GM21367 (cell line): ENCODE data around the gene IRF8.
"Not testable (repeated sequence)": the region's sequence is repeated elsewhere in the genome, so short reads cannot be mapped to it uniquely, and the experiment has no call there.

Source experiments
- ATAC-seq: cut with Tn5 transposase; IDR thresholded peaks from one replicate; pipeline ENCODE4 v1.9.1; 2021; ENCODE audit not compliant: unreplicated experiment

IRF8 gene

GRCh38 chr16:85898521-85899442 lies at the start of gene IRF8:
Gene IRF8, plus strand, starts transcription at chr16:85899162. Its CDS starts 3,854 bp downstream, at chr16:85903016.
- ATAC-seq, result peak; percentile 35

DNA sequence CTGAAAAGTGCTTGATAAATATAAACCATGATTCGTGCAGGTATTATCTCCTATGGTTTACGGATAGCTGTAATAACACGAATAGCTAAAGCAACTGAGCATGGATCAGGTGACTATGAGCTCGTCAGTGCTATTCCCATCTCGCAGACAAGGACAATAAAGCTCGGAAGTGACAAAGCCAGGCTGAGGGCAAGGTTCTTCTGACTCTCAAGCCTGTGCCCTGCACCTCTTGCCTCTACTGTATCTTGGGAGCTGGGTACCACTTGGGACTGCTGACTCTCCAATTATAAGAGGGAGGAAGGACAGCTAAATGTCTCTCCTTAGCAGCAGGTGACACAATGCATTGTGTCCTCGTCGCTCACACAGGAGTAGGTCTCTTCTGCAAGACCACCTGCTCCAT lies 49.6 kb upstream of the IRF8 start:
- ATAC-seq, result no peak

DNA sequence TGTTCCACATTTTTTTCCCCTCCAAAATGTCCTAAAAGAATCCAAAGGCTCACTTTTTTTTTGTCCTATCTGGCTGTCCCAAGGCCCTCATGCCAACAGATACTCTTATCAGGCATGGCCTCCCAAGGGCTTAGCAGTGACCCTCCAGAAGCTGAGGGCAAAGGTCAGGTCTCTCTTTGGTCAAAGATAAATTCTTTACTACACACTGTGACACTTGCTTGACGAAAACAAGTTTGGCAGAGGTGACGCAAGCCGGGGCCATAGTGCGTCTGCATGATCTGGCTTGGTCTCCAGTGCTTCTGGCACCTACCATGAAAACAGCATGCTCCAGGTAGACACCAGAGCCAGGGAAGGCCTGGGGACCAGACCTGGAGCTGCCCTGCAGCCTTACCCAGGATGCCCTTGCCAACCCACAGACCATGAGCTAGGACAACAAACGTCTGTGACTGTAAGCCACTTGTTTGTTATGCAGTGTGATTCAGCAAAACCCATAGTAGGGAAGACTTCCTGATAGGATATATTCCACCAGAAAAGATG lies 48.5 kb upstream of the IRF8 start:
- ATAC-seq, result no peak

DNA sequence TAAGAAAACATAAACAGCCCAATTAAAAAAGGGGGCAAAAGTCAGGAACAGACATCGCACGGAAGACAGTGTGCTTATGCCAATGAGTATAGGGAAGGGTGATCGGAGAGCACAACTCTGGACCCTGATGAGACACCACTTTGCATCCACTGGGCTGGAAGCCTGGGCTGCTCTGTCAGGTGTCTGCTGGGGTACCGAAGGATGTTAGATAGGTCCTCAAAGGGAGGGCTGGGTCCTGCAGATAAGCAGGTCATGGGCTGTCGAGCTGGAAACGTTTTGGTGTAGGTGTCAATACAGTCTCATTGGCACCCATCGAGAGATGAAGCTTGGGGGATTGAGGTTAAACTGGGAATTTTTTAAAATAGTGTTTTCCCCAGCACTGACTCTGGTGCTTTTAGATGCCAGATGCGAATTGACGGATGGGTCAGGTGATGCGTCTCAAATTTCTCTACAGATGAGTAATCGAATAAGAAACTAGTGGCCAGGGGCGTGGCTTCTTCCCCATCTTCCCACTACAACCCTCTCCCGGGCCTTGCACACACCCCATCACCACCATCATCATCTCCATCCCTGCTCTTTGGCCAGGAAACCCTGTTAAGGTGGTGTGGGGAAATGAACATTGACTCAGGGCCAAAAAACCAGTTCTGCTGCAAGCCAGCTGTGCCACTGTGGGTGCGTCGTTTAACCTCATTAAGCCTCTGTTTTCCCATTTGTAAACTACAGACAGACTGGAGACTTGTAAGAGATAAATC lies 47.8 kb upstream of the IRF8 start:
- ATAC-seq, result no peak

- ATAC-seq, result no peak
Observed at GRCh38 chr16:85853547-85854545, 45.1 kb upstream of the IRF8 start.

DNA sequence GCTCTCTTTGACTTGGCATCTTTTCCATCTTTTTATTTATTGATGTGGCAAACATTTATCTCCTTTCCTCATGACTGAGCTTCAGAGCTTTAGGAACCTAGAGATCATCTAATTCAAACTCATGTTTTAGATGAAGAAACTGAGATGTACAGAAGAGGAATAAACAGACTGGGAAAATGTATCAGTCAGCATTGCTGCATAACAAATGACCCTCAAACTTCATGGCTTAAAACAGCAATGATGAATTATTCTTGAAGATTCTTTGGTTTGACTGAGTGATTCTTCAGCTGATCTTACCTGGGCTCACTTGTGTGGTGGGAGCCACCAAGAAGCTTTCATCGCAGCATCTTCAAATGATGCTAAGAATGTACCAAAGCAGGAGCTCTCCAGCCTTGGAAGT lies 44.0 kb upstream of the IRF8 start:
- ATAC-seq, result no peak

GRCh38 chr16:85856079-85856478 lies 42.9 kb upstream of the IRF8 start:
- ATAC-seq, result no peak

DNA sequence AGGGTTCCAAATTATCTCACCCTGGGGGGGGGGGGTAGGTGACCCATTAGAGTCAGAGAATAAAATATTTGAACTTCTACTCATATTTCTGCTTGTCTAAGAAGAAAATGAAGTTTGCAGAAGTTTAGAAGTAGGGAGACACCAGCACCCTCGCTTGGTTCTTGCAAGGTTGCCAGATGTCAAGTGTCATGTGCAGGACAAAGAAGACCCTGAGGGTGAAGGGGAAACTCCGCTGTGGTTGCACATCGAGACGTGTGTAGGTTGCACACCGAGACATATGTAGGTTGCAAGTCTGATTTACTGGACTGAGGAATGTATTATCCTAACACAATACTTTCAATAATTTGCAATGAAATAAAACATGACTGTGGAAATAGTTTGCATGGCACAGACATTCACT lies 42.4 kb upstream of the IRF8 start:
- no peak for ATAC-seq

DNA sequence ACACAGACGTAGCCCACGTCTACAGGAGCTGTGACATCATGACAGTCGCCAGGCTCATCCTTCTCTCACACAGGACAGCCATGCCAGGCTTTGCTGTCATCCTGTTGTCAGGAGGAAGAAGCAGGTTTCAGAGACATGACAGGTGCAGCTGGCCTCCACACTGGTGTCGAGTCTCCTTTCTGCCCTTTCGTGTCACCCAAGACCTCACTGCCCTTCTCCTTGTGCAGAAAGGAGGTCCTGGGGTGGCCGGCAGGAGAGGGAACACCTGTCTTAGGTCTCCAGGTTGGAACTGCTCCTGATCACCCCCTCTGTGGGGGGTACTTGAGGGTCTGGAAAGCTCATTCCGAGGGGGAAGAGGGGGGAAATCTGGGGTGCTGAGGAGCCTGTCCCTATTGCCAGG lies 41.6 kb upstream of the IRF8 start:
- no peak for ATAC-seq

DNA sequence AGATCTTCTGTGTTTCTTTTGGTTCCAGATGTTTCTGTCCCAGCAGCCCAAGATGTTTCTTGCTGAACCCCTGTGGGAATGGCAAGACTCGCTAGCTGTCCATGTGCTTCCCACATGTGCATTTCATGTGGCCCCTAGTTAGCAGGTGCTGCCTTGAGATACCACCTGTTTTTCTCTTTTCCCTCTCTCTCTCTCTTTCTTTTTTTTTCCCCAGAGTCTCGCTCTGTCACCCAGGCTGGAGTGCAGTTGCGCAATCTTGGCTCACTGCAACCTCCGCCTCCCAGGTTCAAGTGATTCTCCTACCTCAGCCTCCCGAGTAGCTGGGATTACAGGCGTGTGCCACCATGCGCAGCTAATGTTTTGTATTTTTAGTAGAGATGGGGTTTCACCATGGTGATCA lies 40.4 kb upstream of the IRF8 start:
- ATAC-seq, result not testable (repeated sequence)

GRCh38 chr16:85858984-85859817 lies 39.8 kb upstream of the IRF8 start:
- no peak for ATAC-seq

DNA sequence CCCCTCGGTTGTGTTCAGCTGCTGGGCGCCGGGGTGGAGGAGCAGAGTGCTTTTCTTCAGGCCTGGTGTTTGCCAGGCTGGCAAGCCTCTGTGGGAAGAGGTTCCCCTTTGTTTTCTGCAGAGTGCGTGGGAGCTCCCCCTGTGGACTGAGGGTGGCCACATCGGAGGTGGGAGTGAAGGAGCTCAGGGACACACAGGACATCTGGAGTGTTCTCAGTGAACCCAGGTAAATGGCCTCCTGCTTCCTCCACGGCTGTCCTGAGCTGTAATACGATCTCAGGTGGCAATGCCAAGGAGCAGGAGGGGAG lies 39.2 kb upstream of the IRF8 start:
- no peak for ATAC-seq

- no peak for ATAC-seq
Observed at GRCh38 chr16:85860413-85861094, 38.4 kb upstream of the IRF8 start.

DNA sequence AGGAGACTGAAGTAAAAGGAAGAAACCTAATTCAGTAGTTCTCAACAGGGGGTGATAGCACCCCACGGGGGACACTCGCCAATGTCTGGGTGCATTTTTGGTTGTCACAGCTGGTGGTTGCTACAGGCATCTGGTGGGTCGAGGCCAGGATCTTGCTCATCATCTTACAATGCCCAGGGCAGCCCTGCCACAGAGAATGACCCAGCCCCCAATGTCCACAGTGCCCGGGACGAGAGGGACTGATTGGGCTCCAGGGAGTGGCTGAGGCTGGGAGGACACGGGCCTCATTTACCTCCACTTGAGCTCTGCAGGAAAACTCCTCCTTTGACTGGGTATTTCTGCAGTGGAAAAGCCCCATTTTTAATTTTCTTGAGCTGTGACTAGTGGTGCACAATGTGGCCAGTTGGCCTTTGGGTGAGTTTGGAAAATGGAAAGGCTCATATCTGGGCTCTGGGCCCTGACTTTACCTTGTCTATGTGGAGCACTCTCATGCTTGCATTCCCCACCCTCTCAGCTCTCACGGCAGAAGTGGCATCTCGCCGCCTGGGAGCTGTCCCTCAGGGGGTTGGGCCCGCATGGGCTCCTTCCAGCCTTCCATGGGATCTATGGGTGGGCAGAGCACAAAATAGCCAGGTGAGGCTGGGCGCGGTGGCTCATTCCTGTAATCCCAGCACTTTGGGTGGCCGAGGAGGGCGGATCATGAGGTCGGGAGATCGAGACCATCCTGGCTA lies 37.7 kb upstream of the IRF8 start:
- ATAC-seq, result no peak

DNA sequence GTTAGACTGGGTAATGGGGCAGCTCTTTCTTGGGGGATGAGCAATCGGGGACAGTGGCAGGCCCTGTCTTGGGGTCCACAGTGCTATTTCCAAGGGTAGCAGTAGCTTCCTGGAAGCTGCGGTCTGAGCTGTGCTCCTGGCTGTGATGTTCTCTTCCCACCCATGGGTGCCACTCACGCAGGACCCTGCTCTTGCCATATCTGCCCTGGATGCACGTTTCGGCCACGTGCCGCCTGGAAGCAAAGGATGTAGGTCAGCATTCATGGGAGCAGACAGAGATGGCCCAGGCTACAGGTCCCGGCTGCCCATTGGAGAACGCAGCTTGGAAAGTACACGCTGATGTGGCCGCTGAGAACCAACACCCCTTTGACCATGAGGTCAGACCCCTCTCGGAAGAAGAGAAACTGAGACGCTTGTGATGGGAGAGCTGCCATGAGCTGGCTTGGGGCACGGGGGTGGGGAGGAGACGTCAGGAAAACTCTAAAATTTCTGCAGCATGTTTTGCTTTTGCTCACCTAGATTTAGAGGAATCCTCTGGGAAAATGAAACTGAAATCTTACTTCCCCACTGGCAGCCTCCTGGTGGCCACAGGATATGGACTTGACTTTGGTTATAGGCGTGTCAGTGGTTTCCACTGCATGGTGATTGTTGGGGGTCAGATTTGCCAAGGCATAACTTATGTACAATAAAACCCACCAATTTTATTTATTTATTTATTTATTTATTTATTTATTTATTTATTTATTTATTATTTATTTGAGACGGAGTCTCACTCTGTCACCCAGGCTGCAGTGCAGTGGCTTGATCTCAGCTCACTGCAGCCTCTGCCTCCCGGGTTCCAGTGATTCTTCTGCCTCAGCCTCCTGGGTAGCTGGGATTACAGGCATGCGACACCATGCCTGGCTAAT lies 36.2 kb upstream of the IRF8 start:
- ATAC-seq, result no peak

GRCh38 chr16:85863384-85863774 lies 35.6 kb upstream of the IRF8 start:
- ATAC-seq, result no peak

DNA sequence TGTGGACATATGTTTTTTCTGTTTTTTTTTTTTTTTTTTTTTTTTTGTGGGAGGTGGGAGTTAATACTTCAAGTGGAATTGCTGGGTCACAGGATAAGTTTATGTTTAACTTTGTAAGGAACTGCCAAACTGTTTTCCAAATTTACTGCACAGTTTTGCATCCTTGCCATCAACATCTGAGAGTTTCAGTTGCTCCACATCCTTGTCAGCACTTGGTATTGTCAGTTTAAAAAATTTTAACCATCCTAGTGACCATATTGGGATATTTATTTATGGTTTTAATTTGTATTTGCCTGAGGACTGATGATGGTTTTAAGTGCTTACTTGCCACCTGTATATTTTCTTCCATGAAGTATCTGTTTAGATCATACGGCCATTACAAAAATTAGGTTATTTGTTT lies 34.0 kb upstream of the IRF8 start:
- no peak for ATAC-seq

- no peak for ATAC-seq
Observed at GRCh38 chr16:85867189-85867588, 31.8 kb upstream of the IRF8 start.
